DOHH2 (cell line): Measurements from ENCODE around the gene CCNI.

Source experiments
- CTCF ChIP-seq: fragments of 200-600 bp; sonication (generic); IDR thresholded peaks from one replicate; pipeline ENCODE4 v1.5.1; 2014; ENCODE audit warnings: antibody characterized with exemption, mild to moderate bottlenecking, low read depth, low read length; ENCODE audit not compliant: poor library complexity, severe bottlenecking
- EZH2phosphoT487 ChIP-seq: fragments of 200-600 bp; sonication (generic); IDR thresholded peaks from 2 replicates; pipeline ENCODE4 v1.6.1; 2017; ENCODE audit warnings: borderline replicate concordance, mild to moderate bottlenecking, antibody characterized with exemption, low read length, moderate library complexity, mixed read lengths

GRCh38 chr4:77121736-77122240 is 46.0 kb upstream of the CCNI start:
- TF ChIP-seq CTCF, result no peak
- TF ChIP-seq EZH2phosphoT487, result no peak
